GM23248 (cell line): ENCODE measurements around the gene PPFIA1. TPM values are rescaled to one million over a fixed set of nuclear protein-coding genes. Genes with fewer than 3 reads are reported as not detected.

Experiments
- DNase-seq: peaks from one replicate; pipeline ENCODE4 v3.0.0-alpha.2; 2015
- H2AFZ ChIP-seq: fragments of 200-600 bp; sonication (generic); 2 replicates; pipeline ENCODE4 v1.6.1; 2016; ENCODE audit warnings: antibody characterized with exemption
- H3F3A ChIP-seq: fragments of 200-600 bp; sonication (generic); 2 replicates; pipeline ENCODE4 v1.6.1; 2016; ENCODE audit warnings: mild to moderate bottlenecking, antibody characterized with exemption, mixed run types; ENCODE audit not compliant: insufficient read depth
- H3K27ac ChIP-seq: fragments of 200-600 bp; sonication (generic); 2 replicates; pipeline ENCODE4 v1.5.1; 2016; ENCODE audit warnings: mild to moderate bottlenecking
- H3K27me3 ChIP-seq: fragments of 200-600 bp; sonication (generic); replicated peaks from 2 replicates; pipeline ENCODE4 v1.6.1; 2016; ENCODE audit warnings: mild to moderate bottlenecking; ENCODE audit not compliant: insufficient read depth
- H3K36me3 ChIP-seq: fragments of 200-600 bp; sonication (generic); 2 replicates; pipeline ENCODE4 v1.6.1; 2016; ENCODE audit warnings: low read depth, mild to moderate bottlenecking
- H3K4me1 ChIP-seq: fragments of 200-600 bp; sonication (generic); 2 replicates; pipeline ENCODE4 v1.6.1; 2016; ENCODE audit warnings: mild to moderate bottlenecking; ENCODE audit not compliant: insufficient read depth
- H3K4me2 ChIP-seq: fragments of 200-600 bp; sonication (generic); one replicate; pipeline ENCODE4 v1.6.1; 2016; ENCODE audit warnings: mild to moderate bottlenecking; ENCODE audit not compliant: unreplicated experiment
- H3K4me3 ChIP-seq: fragments of 200-600 bp; sonication (generic); 2 replicates; pipeline ENCODE4 v1.5.1; 2016; ENCODE audit warnings: mild to moderate bottlenecking
- H3K79me2 ChIP-seq: fragments of 200-600 bp; sonication (generic); 2 replicates; pipeline ENCODE4 v1.6.1; 2016; ENCODE audit warnings: mild to moderate bottlenecking; ENCODE audit not compliant: insufficient read depth
- H3K9ac ChIP-seq: fragments of 200-600 bp; sonication (generic); 2 replicates; pipeline ENCODE4 v1.6.1; 2016; ENCODE audit warnings: mild to moderate bottlenecking
- H3K9me2 ChIP-seq: fragments of 200-600 bp; sonication (generic); 2 replicates; pipeline ENCODE4 v1.6.1; 2016; ENCODE audit warnings: mixed run types, mild to moderate bottlenecking, moderate library complexity; ENCODE audit not compliant: insufficient read depth
- H3K9me3 ChIP-seq: fragments of 200-600 bp; sonication (generic); one replicate; pipeline ENCODE4 v1.6.1; 2017; ENCODE audit warnings: low read depth
- H4K20me1 ChIP-seq: fragments of 200-600 bp; sonication (generic); 2 replicates; pipeline ENCODE4 v1.6.0; 2016; ENCODE audit not compliant: insufficient read depth
- EZH2 ChIP-seq: fragments of 200-600 bp; sonication (generic); IDR thresholded peaks from 2 replicates; pipeline ENCODE4 v1.6.1; 2018; ENCODE audit warnings: antibody characterized with exemption, mild to moderate bottlenecking; ENCODE audit not compliant: insufficient read depth, poor library complexity, severe bottlenecking
- EZH2phosphoT487 ChIP-seq: fragments of 200-600 bp; sonication (generic); IDR thresholded peaks from 2 replicates; pipeline ENCODE4 v1.6.1; 2018; ENCODE audit warnings: antibody characterized with exemption, moderate library complexity, mild to moderate bottlenecking, low read depth; ENCODE audit not compliant: insufficient read depth
- WGBS, 2 experiments: methylation state at CpG; one replicate each; pipeline ENCODE4 v1.1.6; 2015 to 2017; ENCODE audit warnings: low lambda C conversion rate in 2 of 2, low coverage in 1 of 2; ENCODE audit errors: missing lambda C conversion rate in 2 of 2; 5-methylcytosine and 5-hydroxymethylcytosine counted together
- in situ Hi-C: fragments of 300-500 bp; cut with MboI; formaldehyde crosslinking; loops from 2 replicates; pipeline ENCODE4 v1.15.0; 2020
- polyA plus RNA-seq: library from polyadenylated mRNA; unstranded; fragments of >200 nt; fragmentation: Nextera tagmentation; extraction: Ambion mirVana; gene quantifications from 2 replicates; pipeline ENCODE4 v1.2.1, GENCODE V29; 2016
- total RNA-seq: library from RNA; depleted of rRNA; stranded (reverse); fragments of >200 nt; shearing (Covaris generic); gene quantifications from 2 replicates; pipeline ENCODE4 v1.2.3, GENCODE V29; 2014

The PPFIA1 gene
- total and polyA plus RNA-seq, 2 experiments from 2014 or later: 22.8 to 36.9 TPM

GRCh38 chr11:70377645-70378044, 107.2 kb downstream of the PPFIA1 start:
- H3K36me3 ChIP-seq: peaks cover 42% of the 10 kb centered on the region
- H3K9me3 ChIP-seq: no peaks in the 10 kb centered on the region
- peaks cover 14% of the 10 kb centered on the region for H3K4me1 ChIP-seq
- peaks cover 15% of the 10 kb centered on the region for H3F3A ChIP-seq
- no peaks in the 10 kb centered on the region for H3K27me3 ChIP-seq
- H3K9me2 ChIP-seq: no peaks in the 10 kb centered on the region
- H2AFZ ChIP-seq: no peak overlapping the region
- TF ChIP-seq EZH2: no peak
- no peak for TF ChIP-seq EZH2phosphoT487
- no peaks in the 10 kb centered on the region for H3K79me2 ChIP-seq
- no peak for DNase-seq
- no peaks in the 10 kb centered on the region for H4K20me1 ChIP-seq
- H3K9ac ChIP-seq: no peak overlapping the region
- no peak overlapping the region for H3K4me3 ChIP-seq
- in situ Hi-C loops: no loop called here
- WGBS, 2 experiments: 96 to 97% methylated on average over 8 of the region's 8 CpGs
- H3K4me2 ChIP-seq: no peak overlapping the region
- no peak overlapping the region for H3K27ac ChIP-seq

- H2AFZ ChIP-seq: no peak overlapping the region
- no peaks in the 10 kb centered on the region for H3K79me2 ChIP-seq
- TF ChIP-seq EZH2 (no peak), EZH2phosphoT487 (no peak)
- H3K36me3 ChIP-seq: peaks cover 33% of the 10 kb centered on the region; the same call in 1 of the 2 replicates
- H3K4me2 ChIP-seq: no peak overlapping the region
- DNase-seq: no peak
- H3K27ac ChIP-seq: no peak overlapping the region
- no peaks in the 10 kb centered on the region for H4K20me1 ChIP-seq
- no peak overlapping the region for H3K4me3 ChIP-seq
- peaks cover 21% of the 10 kb centered on the region for H3K4me1 ChIP-seq
- no peaks in the 10 kb centered on the region for H3K9me3 ChIP-seq
- in situ Hi-C loops: no loop called here
- 98 to 99% methylated on average over 9 of the region's 9 CpGs for WGBS, 2 experiments
- no peaks in the 10 kb centered on the region for H3K27me3 ChIP-seq
- H3K9me2 ChIP-seq: no peaks in the 10 kb centered on the region
- peaks cover 25% of the 10 kb centered on the region for H3F3A ChIP-seq
- H3K9ac ChIP-seq: no peak overlapping the region
Measured at GRCh38 chr11:70378506-70379134, 108.1 kb downstream of the PPFIA1 start.

DNA sequence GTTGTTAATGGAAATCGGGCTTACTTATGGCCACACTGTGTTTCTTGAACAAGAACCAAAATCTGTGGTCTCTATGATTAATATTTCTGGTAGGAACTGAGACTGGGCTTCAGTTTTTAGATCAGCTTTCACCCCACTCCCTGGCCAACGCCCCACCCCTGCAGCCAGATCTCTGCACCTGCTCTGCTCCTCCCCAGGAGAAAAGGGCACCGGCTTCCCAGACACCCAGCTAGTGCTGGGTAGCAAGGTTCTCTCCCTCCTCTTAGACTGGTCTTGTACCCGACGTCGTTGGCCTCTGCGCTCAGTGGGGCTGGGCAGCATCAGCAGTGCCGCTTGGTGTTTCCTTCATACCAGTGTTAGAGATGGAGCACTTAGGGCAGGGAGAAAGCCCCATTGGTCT, 110.9 kb downstream of the PPFIA1 start:
- H3K4me2 ChIP-seq: peak overlapping the region; percentile 46
- TF ChIP-seq EZH2phosphoT487 (no peak), EZH2 (no peak)
- 0 out of 2 replicates have a peak, but pooled peaks cover 8% of the 10 kb centered on the region for H3K79me2 ChIP-seq
- H3F3A ChIP-seq: peaks cover 26% of the 10 kb centered on the region
- H3K9me3 ChIP-seq: no peaks in the 10 kb centered on the region
- in situ Hi-C loops: no loop called here
- DNase-seq: no peak
- no peak overlapping the region for H3K4me3 ChIP-seq
- WGBS, 2 experiments: 96 to 99% methylated on average over 8 of the region's 8 CpGs
- no peaks in the 10 kb centered on the region for H3K9me2 ChIP-seq
- H3K9ac ChIP-seq: 0 out of 2 replicates have a peak overlapping the region, but pooled peaks have one; percentile 68
- peak overlapping the region; percentile 92 for H3K27ac ChIP-seq
- H3K4me1 ChIP-seq: peaks cover 21% of the 10 kb centered on the region
- peaks cover 28% of the 10 kb centered on the region; the same call in 1 of the 2 replicates for H3K36me3 ChIP-seq
- no peaks in the 10 kb centered on the region for H4K20me1 ChIP-seq
- H3K27me3 ChIP-seq: no peaks in the 10 kb centered on the region
- H2AFZ ChIP-seq: no peak overlapping the region

GRCh38 chr11:70381872-70382861, 111.7 kb downstream of the PPFIA1 start:
- H2AFZ ChIP-seq: peak overlapping the region; percentile 31
- H3K79me2 ChIP-seq: peaks cover 13% of the 10 kb centered on the region; the same call in 1 of the 2 replicates
- in situ Hi-C loops: no loop called here
- peak; percentile 86 for DNase-seq
- H3K9me3 ChIP-seq: no peaks in the 10 kb centered on the region
- H3K4me1 ChIP-seq: peaks cover 21% of the 10 kb centered on the region
- peak overlapping the region; percentile 68 for H3K9ac ChIP-seq
- 51 to 53% methylated on average over 15 of the region's 15 CpGs for WGBS, 2 experiments
- no peaks in the 10 kb centered on the region for H3K27me3 ChIP-seq
- peak overlapping the region; percentile 92 for H3K27ac ChIP-seq
- no peaks in the 10 kb centered on the region for H4K20me1 ChIP-seq
- TF ChIP-seq EZH2 (no peak), EZH2phosphoT487 (no peak)
- H3F3A ChIP-seq: peaks cover 26% of the 10 kb centered on the region
- peak overlapping the region; percentile 46 for H3K4me2 ChIP-seq
- peak overlapping the region; percentile 29 for H3K4me3 ChIP-seq
- peaks cover 19% of the 10 kb centered on the region; the same call in 1 of the 2 replicates for H3K36me3 ChIP-seq
- H3K9me2 ChIP-seq: no peaks in the 10 kb centered on the region
